Type B pancreatic cell (in vitro differentiated cells): Measurements from ENCODE around the gene MAGI1. TPM values are rescaled to one million over a fixed set of nuclear protein-coding genes. Genes with fewer than 3 reads are reported as not detected.

ENCODE experiments used
- DNase-seq: peaks from one replicate; pipeline ENCODE4 v3.0.0; 2021; ENCODE audit warnings: mixed read lengths; ENCODE audit not compliant: unreplicated experiment; ENCODE audit errors: extremely low spot score
- H3K27ac Mint-ChIP-seq: 2 replicates; pipeline ENCODE4 v1.8.0; 2021; ENCODE audit warnings: mild to moderate bottlenecking, mixed read lengths
- H3K27me3 Mint-ChIP-seq: 2 replicates; pipeline ENCODE4 v1.8.0; 2021; ENCODE audit warnings: mixed read lengths
- H3K36me3 Mint-ChIP-seq: 2 replicates; pipeline ENCODE4 v1.8.0; 2021; ENCODE audit warnings: mixed read lengths
- H3K4me1 Mint-ChIP-seq: one replicate; pipeline ENCODE4 v1.8.0; 2021; ENCODE audit warnings: mixed read lengths; ENCODE audit not compliant: unreplicated experiment
- H3K4me3 Mint-ChIP-seq: 2 replicates; pipeline ENCODE4 v1.8.0; 2021; ENCODE audit warnings: mild to moderate bottlenecking, mixed read lengths
- H3K9me3 Mint-ChIP-seq: 2 replicates; pipeline ENCODE4 v1.8.0; 2021; ENCODE audit warnings: mixed read lengths
- CTCF ChIP-seq: fragments of 200-600 bp; sonication (generic); conservative IDR thresholded peaks from 2 replicates; pipeline ENCODE4 v1.5.0; 2021; ENCODE audit warnings: antibody characterized with exemption, mild to moderate bottlenecking
- total RNA-seq: library from RNA; stranded (reverse); gene quantifications from 2 replicates; pipeline ENCODE4 v1.2.1, GENCODE V29; 2021; ENCODE audit warnings: low replicate concordance

MAGI1 gene
- total RNA-seq, 1 donor from 2014 or later: 53.1 TPM

DNA sequence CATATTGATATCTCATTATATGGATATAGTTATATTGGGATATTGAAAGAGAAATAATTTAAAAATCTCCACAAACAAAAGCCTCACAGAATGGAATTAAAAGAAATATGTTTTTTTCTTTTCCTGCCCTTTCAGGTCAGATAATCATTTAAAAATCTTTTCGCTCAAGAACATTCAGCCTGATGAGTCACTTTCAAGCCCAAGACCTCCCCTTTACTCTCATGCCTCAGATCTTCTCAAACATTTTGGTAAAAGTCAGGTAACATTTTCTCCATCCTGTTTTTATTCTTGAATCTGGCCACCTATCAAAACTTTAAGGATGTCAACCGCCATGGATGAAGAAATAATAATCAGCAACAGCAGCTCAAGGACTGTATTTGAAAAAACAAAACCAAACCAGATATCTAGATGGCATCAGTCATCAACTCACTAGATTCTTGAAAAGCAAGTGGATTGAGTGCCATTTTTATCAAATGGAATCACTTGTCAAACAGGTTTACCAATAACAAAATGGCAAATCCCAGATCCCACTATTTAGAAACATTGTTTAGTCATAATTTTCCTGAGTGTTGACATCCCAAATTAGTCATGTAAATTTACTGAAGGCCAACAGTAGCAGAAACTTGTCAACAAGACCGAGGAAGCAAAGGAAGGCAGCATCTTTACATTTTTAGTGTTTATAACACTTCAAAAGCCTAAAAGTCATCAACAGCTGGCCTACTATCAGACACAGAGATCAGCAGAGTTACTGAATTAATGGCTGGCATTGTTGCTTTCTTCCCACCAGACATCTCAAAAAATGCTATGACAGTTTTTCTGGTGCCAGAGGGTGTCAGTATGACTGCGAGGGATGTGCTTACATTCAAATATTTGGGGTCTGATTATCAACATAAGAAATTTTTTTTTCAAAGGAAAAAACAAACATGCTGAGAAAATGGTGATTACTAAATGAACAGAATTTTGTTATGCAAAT lies 444.7 kb downstream of the MAGI1 start:
- no peak for TF ChIP-seq CTCF
- Mint-ChIP-seq H3K27me3 (peaks cover 8% of the 10 kb centered on the region), H3K9me3 (no peaks in the 10 kb centered on the region), H3K27ac (no peak overlapping the region), H3K4me3 (peak overlapping the region; percentile 10), H3K36me3 (no peaks in the 10 kb centered on the region), H3K4me1 (peaks cover 43% of the 10 kb centered on the region)
- DNase-seq: no peak

DNA sequence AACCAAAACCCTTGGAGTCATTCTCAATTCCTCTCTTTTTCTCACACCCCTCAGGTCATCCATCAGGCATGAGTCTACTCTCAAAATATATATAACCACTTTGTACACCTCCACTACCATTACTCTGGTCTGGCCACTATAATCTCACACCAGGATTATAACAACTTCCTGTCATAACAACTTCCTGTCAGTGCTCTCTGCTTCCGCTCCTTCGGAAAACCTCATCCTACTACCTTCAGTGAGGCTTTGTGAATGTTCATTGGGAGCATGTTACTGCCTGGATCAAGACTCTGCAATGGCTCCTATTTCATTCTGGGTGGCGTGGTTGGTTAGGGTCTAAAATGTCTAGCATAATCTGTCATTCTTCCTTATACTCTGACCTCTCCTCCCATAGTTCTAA lies 447.4 kb downstream of the MAGI1 start:
- H3K9me3 Mint-ChIP-seq: no peaks in the 10 kb centered on the region
- DNase-seq: no peak
- H3K36me3 Mint-ChIP-seq: no peaks in the 10 kb centered on the region
- no peak overlapping the region for H3K4me3 Mint-ChIP-seq
- peaks cover 33% of the 10 kb centered on the region for H3K4me1 Mint-ChIP-seq
- TF ChIP-seq CTCF: no peak
- no peaks in the 10 kb centered on the region for H3K27me3 Mint-ChIP-seq
- no peak overlapping the region for H3K27ac Mint-ChIP-seq

DNA sequence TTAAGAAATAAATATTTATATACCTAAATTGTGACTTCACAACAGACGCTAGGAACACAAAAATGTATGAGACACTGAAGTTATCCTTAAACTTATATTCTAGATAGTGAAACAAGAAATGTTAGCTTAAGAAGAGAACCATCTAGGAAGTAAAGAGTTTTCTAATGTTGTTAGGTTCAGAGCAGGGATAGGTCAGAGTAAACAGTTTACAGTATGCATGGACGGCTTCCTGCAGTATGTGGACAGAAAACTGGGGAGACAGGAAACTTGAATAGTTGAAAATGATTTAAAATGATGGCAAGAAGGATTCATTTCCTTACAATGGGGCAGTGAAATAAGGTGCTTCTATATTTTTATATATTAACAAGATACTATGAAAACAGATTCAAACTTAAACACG lies 449.8 kb downstream of the MAGI1 start:
- peaks cover 17% of the 10 kb centered on the region for H3K4me1 Mint-ChIP-seq
- H3K9me3 Mint-ChIP-seq: no peaks in the 10 kb centered on the region
- no peak overlapping the region for H3K27ac Mint-ChIP-seq
- no peak for TF ChIP-seq CTCF
- no peak for DNase-seq
- H3K27me3 Mint-ChIP-seq: no peaks in the 10 kb centered on the region
- no peaks in the 10 kb centered on the region for H3K36me3 Mint-ChIP-seq
- no peak overlapping the region for H3K4me3 Mint-ChIP-seq

GRCh38 chr3:65587650-65588439 lies 450.9 kb downstream of the MAGI1 start:
- Mint-ChIP-seq H3K9me3 (no peaks in the 10 kb centered on the region), H3K36me3 (no peaks in the 10 kb centered on the region)

DNA sequence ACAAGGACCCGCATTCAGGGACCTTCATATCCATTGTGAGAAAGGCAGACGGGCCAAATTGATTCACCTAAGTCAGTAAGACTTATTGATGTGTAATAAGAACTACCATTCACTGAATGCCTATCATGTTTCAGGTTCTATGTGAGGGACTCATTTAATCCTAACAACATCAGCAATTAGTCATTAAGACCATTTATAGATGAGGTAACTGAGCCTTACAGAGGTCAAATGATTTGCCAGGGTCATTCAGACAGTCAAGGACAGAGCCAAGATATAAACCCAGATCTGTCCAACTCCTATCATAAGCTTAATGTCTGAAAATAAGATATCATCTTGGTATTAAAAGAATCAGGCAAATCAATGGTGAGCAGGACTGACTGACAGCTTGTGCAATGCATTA lies 453.8 kb downstream of the MAGI1 start:
- Mint-ChIP-seq H3K27ac (no peak overlapping the region), H3K4me1 (peaks cover 28% of the 10 kb centered on the region), H3K27me3 (no peaks in the 10 kb centered on the region), H3K9me3 (no peaks in the 10 kb centered on the region), H3K36me3 (no peaks in the 10 kb centered on the region), H3K4me3 (no peak overlapping the region)
- no peak for DNase-seq
- TF ChIP-seq CTCF: no peak

More at GRCh38 chr3:65587650-65588439, 450.9 kb downstream of the MAGI1 start:
- no peak for TF ChIP-seq CTCF
- Mint-ChIP-seq H3K27ac (no peak overlapping the region), H3K27me3 (no peaks in the 10 kb centered on the region), H3K4me3 (no peak overlapping the region), H3K4me1 (peaks cover 21% of the 10 kb centered on the region)
- no peak for DNase-seq
